B cell (primary cell): ENCODE data around the gene BLTP1. TPM values are rescaled to one million over a fixed set of nuclear protein-coding genes. Genes with fewer than 3 reads are reported as not detected.

Source experiments
- ATAC-seq: fragments of 200-7000 bp; cut with Tn5 transposase; one replicate; pipeline ENCODE4 v1.10.0; 2021; ENCODE audit warnings: low read depth, mild to moderate bottlenecking, moderate number of reproducible peaks, moderate library complexity
- CTCF ChIA-PET: fragments of 350-600 bp; sonication (Branson Sonifier 250); formaldehyde crosslinking; loops from one replicate; lab custom pipeline; 2021; ENCODE audit warnings: antibody characterized with exemption, inconsistent platforms; lab: Charles Lee
- POLR2A ChIA-PET: fragments of 350-600 bp; sonication (Branson Sonifier 250); formaldehyde crosslinking; loops from one replicate; lab custom pipeline; 2021; ENCODE audit warnings: antibody characterized with exemption; lab: Charles Lee
- DNase-seq: peaks from one replicate; pipeline ENCODE4 v3.0.0; 2013
- H2AFZ ChIP-seq: 2 replicates; pipeline ENCODE4 v1.6.1; 2012; ENCODE audit warnings: mild to moderate bottlenecking, low read depth, low read length; ENCODE audit not compliant: insufficient read depth, poor library complexity, severe bottlenecking
- H3K27ac ChIP-seq, 2 donors: 1 replicate in 1 of 2; 2 replicates in 1 of 2; pipeline ENCODE4 v1.5.1; 2012 to 2013; ENCODE audit warnings: low read length in 2 of 2, mild to moderate bottlenecking in 2 of 2, moderate library complexity in 1 of 2
- H3K27me3 ChIP-seq, 4 experiments: fragments of 200-600 bp in 1 of 4; sonication (generic) in 1 of 4; replicated peaks in 1 of 4; 1 replicate in 2 of 4; 2 replicates in 2 of 4; pipeline versions ENCODE4 v1.6.1 to v1.7.0; 2013 to 2016; ENCODE audit warnings: low read length in 3 of 4, mild to moderate bottlenecking in 2 of 4, mixed read lengths in 1 of 4, moderate library complexity in 1 of 4; ENCODE audit not compliant: insufficient read depth in 4 of 4, control insufficient read depth in 3 of 4; ENCODE audit errors: control extremely low read depth in 1 of 4
- H3K36me3 ChIP-seq, 2 experiments: replicated peaks in 1 of 2; 1 replicate in 1 of 2; 2 replicates in 1 of 2; pipeline versions ENCODE4 v1.6.1 to v1.7.1; 2013; ENCODE audit warnings: low read length in 1 of 2; ENCODE audit not compliant: insufficient read depth in 2 of 2, control insufficient read depth in 1 of 2; ENCODE audit errors: control extremely low read depth in 1 of 2, extremely low read depth in 1 of 2
- H3K4me1 ChIP-seq, 2 donors: fragments of 200-600 bp in 1 of 2; sonication (generic) in 1 of 2; 1 replicate in 1 of 2; 2 replicates in 1 of 2; pipeline versions ENCODE4 v1.5.1 to v1.6.1; 2013 to 2017; ENCODE audit warnings: low read length in 2 of 2; ENCODE audit not compliant: control insufficient read depth in 2 of 2, insufficient read depth in 2 of 2
- H3K4me2 ChIP-seq: replicated peaks from 2 replicates; pipeline ENCODE3; 2012; ENCODE audit warnings: mild to moderate bottlenecking, low read depth, low read length; ENCODE audit not compliant: poor library complexity, severe bottlenecking
- H3K4me3 ChIP-seq, 5 experiments: fragments of 200-600 bp in 1 of 5; sonication (generic) in 1 of 5; 1 replicate in 3 of 5; 2 replicates in 2 of 5; pipeline versions ENCODE4 v1.5.1 to v1.7.0; 2011 to 2016; ENCODE audit warnings: low read length in 4 of 5, mild to moderate bottlenecking in 4 of 5, low read depth in 2 of 5, control low read depth in 1 of 5, moderate library complexity in 1 of 5; ENCODE audit not compliant: insufficient read depth in 1 of 5; ENCODE audit errors: control extremely low read depth in 1 of 5, extremely low read depth in 1 of 5
- H3K79me2 ChIP-seq: fragments of 200-600 bp; sonication (generic); one replicate; pipeline ENCODE4 v1.6.0; 2016; ENCODE audit warnings: low read length; ENCODE audit not compliant: control insufficient read depth, insufficient read depth
- H3K9ac ChIP-seq: fragments of 200-600 bp; sonication (generic); 2 replicates; pipeline ENCODE4 v1.6.1; 2017; ENCODE audit warnings: mild to moderate bottlenecking, low read length, moderate library complexity
- H3K9me3 ChIP-seq, 3 donors: one replicate each; pipeline versions ENCODE4 v1.6.1 to v1.7.1; 2013; ENCODE audit warnings: low read length in 2 of 3; ENCODE audit not compliant: control insufficient read depth in 2 of 3, insufficient read depth in 1 of 3; ENCODE audit errors: control extremely low read depth in 1 of 3
- H4K20me1 ChIP-seq: 2 replicates; pipeline ENCODE4 v1.6.0; 2012; ENCODE audit warnings: mild to moderate bottlenecking, low read length; ENCODE audit not compliant: insufficient read depth, control insufficient read depth, poor library complexity, severe bottlenecking
- H3K27ac Mint-ChIP-seq: one replicate; pipeline ENCODE4 v1.8.0; 2021; ENCODE audit warnings: mixed read lengths
- H3K27me3 Mint-ChIP-seq: one replicate; pipeline ENCODE4 v1.8.0; 2021; ENCODE audit warnings: mixed read lengths
- H3K4me1 Mint-ChIP-seq: one replicate; pipeline ENCODE4 v1.8.0; 2021; ENCODE audit warnings: mixed read lengths
- H3K4me3 Mint-ChIP-seq: one replicate; pipeline ENCODE4 v1.8.0; 2021; ENCODE audit warnings: mixed read lengths
- H3K9me3 Mint-ChIP-seq: one replicate; pipeline ENCODE4 v1.8.0; 2022; ENCODE audit warnings: mixed read lengths; ENCODE audit not compliant: insufficient read depth
- CTCF ChIP-seq: fragments of 200-600 bp; IDR thresholded peaks from one replicate; pipeline ENCODE4 v1.8.0; 2022; ENCODE audit warnings: antibody characterized with exemption, mild to moderate bottlenecking
- EZH2 ChIP-seq: IDR thresholded peaks from 2 replicates; pipeline ENCODE4 v1.6.1; 2012; ENCODE audit warnings: borderline replicate concordance, low read depth, mild to moderate bottlenecking, moderate library complexity, low read length; ENCODE audit not compliant: insufficient read depth, poor library complexity, severe bottlenecking
- WGBS: methylation state at CpG from one replicate; pipeline ENCODE4 v1.1.5; 2013; ENCODE audit warnings: missing lambda C conversion rate; ENCODE audit not compliant: insufficient coverage; 5-methylcytosine and 5-hydroxymethylcytosine counted together
- intact Hi-C: fragments of 100-400 bp; cut with micrococcal nuclease; formaldehyde crosslinking; loops from one replicate; pipeline ENCODE4 v1.10.0; 2022
- polyA plus RNA-seq: library from polyadenylated mRNA; depleted of rRNA; stranded (reverse); fragments of >200 nt; gene quantifications from 2 replicates; pipeline ENCODE4 v1.2.3, GENCODE V29; 2012
- total RNA-seq, 2 donors: library from RNA; stranded (reverse); fragments of 120-200 nt in 1 of 2; gene quantifications; 1 replicate in 1 of 2; 2 replicates in 1 of 2; pipeline versions ENCODE4 v1.2.3 to v1.2.4, GENCODE V29; 2013 to 2022

The BLTP1 gene
- total and polyA plus RNA-seq, 2 donors (not counting 1 experiment from before 2014, with no cell fraction given): 24.5 to 86.3 TPM

- no peak overlapping the region for H3K4me3 Mint-ChIP-seq
- no CpG with 5 or more reads among the region's 1 CpG for WGBS
- no peak for ATAC-seq
- H3K4me1 Mint-ChIP-seq: no peaks in the 10 kb centered on the region
- intact Hi-C loops: no loop called here
- no peak overlapping the region for H3K4me2 ChIP-seq
- H3K27ac Mint-ChIP-seq: no peak overlapping the region
- H3K4me3 ChIP-seq: no peak overlapping the region
- no peaks in the 10 kb centered on the region for H3K4me1 ChIP-seq
- ChIA-PET CTCF (no interaction called here), POLR2A (no interaction called here)
- H3K36me3 ChIP-seq: peaks cover 12 to 31% of the 10 kb centered on the region in 2 experiments
- TF ChIP-seq CTCF (no peak), EZH2 (no peak)
- H3K9me3 Mint-ChIP-seq: no peaks in the 10 kb centered on the region
- H2AFZ ChIP-seq: no peak overlapping the region
- no peaks in the 10 kb centered on the region for H4K20me1 ChIP-seq
- H3K27me3 Mint-ChIP-seq: no peaks in the 10 kb centered on the region
- DNase-seq: no peak
- H3K9me3 ChIP-seq: no peaks in the 10 kb centered on the region
- H3K27ac ChIP-seq: no peak overlapping the region
- H3K27me3 ChIP-seq: no peaks in the 10 kb centered on the region
- no peaks in the 10 kb centered on the region for H3K79me2 ChIP-seq
- H3K9ac ChIP-seq: no peak overlapping the region
Measured at GRCh38 chr4:122195718-122196117, 43.6 kb downstream of the BLTP1 start.

Other genes with a start within 250 kb of the BLTP1 start
- gene TRPC3, start 200.3 kb upstream of the BLTP1 start, total RNA-seq: not detected in 2 replicates
- not detected in 2 replicates for gene TRPC3, start 200.3 kb upstream of the BLTP1 start, polyA plus RNA-seq
- not detected in 2 replicates for gene ADAD1, start 226.7 kb downstream of the BLTP1 start, total RNA-seq
- gene ADAD1, start 226.7 kb downstream of the BLTP1 start, polyA plus RNA-seq: not detected in 2 replicates